Measurements from ENCODE around the gene UBP1.
"Not testable (repeated sequence)": the region's sequence is repeated elsewhere in the genome, so short reads cannot be mapped to it uniquely, and the experiment has no call there.

The UBP1 gene

GRCh38 chr3:33433843-33434242 is 6.4 kb downstream of the UBP1 start:
- no peak for DNase-seq

DNA sequence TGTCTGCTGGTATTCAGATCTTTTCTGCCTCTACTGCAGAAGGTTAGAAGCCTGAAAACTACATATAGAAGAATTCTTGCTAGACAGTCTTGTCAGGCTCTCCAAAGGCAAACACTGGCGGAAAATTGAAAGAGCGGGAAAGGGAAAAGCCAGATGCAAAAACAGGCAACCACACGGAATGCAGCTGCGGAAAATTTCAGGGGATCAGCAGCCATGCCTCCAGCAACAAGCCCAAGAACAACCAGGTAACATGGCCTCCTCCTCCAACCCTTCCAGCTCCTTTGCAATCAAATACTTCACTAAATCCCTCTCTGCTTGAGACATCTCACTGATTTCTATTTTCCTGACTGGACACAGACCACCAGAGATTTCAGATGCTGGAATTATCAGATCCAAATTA is 9.6 kb downstream of the UBP1 start:
- DNase-seq, result no peak

DNA sequence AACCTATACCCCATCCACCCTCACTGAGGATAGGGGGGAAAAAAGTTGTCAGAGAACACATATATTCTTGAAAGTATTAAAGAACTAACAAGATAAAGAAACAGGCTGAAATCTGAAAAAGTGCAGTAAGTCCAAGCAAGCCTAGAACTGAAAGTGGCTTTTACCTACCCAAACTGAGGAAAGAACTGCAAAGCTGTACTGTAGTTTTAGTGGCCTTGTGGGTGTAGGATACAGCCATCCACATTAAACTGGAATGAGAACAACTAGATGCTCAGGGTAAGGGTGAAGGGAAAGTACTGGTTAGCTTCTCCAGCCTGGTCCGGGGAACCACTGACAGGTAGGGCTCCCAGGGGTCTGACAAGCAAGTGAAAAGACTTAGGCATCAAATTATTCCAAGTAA is 10.1 kb downstream of the UBP1 start:
- DNase-seq, result no peak

DNA sequence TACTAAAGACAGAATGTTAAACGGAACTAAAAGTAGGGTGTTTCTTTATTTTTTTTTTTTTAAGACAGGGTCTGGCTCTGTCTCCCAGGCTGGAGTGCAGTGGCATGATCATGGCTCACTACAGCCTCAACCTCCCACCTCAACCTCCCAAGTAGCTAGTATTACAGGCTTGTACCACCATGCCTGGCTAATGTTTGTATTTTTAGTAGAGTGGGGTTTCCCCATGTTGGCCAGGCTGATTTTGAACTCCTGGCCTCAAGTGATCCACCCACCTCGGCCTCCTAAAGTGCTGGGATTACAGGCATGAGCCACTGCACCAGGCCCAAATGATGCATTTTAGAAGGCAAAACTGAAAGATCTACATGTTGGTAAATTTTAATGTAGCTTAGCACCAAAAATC is 10.9 kb downstream of the UBP1 start:
- not testable (repeated sequence) for DNase-seq

GRCh38 chr3:33428734-33429133 is 11.5 kb downstream of the UBP1 start:
- DNase-seq, result no peak

DNA sequence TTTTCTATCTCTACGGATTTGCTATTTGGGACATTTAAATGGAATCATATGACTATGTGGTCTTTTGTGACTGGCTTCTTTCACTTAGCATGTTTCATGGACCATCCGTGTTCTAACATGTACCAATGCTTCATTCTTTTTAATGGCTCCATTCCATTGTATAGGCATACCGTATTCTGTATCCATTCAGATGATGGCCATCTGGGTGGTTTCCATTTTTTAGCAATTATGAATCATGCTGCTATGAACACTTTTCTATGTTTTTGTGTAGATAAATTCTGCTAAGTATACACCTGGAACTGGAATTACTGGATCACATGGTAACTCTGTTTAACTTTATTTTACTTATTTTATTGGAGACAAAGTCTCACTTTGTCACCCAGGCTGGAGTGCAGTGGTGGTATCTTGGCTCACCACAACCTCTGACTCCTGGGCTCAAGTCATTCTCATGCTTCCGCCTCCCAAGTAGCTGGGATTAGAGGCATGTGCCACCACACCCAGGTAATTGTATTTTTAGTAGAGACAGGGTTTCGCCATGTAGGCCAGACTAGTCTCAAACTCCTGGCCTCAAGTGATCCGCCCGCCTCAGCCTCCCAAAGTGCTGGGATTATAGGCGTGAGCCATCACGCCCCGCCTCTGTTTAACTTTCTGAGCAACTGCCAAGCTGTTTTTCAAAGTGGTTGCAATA is 13.4 kb downstream of the UBP1 start:
- DNase-seq, result no peak

- DNase-seq, result no peak
Observed at GRCh38 chr3:33426068-33426467, 14.1 kb downstream of the UBP1 start.

- DNase-seq, result no peak
Observed at GRCh38 chr3:33425453-33425852, 14.8 kb downstream of the UBP1 start.

DNA sequence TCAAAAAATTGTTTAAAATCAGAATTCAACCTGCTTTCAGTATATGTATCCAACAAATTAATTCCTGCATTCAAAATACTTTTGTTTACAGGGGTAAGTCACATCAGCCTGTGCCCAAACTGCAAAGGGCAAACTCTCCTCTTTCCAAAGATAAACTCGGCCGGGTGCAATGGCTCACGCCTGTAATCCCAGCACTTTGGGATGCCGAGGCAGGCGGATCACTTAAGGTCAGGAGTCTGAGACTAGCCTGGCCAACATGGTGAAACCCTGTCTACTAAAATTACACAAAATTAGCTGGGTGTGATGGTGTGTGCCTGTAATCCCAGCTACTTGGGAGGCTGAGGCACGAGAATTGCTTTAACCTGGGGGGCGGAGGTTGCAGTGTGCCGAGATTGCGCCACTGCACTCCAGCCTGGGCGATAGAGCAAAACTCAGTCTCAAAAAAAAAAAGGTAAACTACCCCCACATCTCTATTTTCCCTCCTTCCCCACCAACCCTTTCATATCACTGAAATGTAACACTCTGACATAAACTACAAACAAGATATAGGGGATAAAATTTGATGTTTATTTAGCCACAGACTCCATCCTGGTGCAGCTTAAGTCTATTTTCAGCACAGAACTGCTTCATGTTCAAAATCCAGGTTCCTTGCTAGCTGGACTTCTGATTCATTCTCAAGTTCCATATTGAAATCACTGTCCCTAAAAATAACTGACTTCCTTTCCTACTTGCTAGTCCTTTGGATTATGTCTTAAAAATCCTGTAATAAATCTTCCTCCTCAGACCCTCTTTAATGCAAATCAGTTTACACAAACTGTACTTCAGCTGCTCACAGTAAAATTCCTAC is 15.4 kb downstream of the UBP1 start:
- DNase-seq, result no peak

DNA sequence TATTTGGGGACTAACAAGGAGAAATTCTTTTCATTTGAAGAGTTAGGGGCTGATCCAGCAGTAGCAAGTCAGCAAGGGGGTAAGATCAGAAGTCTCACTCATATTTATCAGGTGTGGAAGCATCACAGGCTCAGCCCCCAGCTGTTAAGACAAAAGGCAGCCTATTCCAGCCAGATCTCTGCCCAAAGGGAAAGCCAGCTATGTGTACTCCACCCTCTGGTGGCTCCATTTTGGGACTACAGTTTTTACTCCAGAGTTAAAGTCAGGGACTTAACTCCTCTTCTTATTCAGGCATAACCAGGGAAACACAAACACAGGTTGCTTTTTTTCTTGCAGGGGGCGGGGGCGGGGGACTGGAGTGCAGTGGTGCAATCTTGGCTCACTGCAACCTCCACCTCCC is 19.2 kb downstream of the UBP1 start:
- no peak for DNase-seq

DNA sequence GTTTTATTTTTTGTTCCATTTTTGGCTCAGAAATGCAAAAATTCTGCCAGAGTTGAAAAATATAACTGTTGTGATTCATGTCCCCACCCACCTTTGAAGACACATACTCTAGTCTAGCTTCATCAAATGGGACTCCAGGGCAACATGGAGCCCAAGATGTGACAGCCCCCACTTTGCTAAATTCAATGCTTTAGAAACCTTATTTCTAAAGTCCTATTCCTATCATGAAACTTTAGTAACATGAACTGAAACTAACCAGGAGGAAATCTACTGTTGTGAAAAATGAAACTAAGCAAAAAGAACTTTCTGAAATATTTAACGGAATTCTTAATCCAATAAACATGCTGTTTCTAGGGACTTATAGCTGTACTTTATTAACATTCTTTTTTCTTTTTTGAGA is 20.3 kb downstream of the UBP1 start:
- no peak for DNase-seq

- no peak for DNase-seq
Observed at GRCh38 chr3:33417066-33417673, 23.0 kb downstream of the UBP1 start.

GRCh38 chr3:33410816-33411215 is 29.4 kb downstream of the UBP1 start:
- not testable (repeated sequence) for DNase-seq

DNA sequence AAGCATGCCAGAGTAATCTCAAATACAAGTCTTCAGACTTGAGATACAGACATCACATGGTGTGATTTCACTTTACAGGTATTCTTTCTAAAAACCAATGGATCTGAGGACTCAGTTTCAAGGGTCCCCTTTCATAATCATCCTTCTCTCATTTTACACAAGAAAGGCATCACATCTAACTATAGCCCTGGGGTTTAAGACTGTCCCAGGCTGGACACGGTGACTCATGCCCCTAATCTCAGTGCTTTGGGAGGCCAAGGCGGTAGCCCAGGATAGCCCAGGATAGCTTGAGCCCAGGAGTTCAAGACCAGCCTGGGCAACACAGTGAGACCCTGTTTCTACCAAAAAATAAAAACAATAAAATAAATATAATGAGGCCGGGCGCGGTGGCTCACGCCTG is 36.4 kb downstream of the UBP1 start:
- no peak for DNase-seq

DNA sequence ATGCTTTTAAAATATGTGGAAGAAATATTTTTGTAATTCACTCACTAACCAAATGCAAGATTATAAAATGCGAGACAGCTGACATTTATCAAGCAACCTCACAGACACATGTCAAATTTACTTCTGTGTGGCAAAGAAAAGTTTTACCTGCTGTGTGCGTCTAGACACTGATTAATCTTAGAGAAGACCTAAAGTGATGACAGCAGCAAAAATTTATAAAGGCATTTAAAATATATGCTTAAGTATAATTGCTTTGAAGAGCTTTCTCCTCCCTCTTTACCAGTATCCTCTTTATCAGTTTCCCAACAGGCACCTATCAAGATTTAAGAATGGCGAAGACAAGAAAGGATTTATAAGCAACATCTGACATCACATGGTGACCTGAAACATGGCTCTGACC is 37.3 kb downstream of the UBP1 start:
- no peak for DNase-seq

DNA sequence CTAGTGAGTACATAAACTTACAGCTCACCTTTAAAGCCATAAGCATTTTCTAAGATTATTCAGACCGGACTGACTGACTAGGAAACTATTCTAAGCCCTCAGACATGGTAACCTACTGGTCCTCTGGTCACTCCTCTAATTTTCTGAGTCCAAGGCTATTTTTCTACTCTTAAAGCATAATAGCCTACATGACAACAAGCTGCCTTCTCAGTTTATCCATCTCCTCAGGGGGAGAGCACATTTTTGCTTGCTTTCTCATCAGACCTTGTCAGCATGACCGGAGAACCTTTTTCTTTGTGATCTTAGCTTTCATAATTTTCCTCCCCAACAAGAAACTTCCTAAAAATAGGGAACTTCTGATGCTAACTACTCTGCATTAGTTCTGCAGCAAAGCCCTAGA is 38.4 kb downstream of the UBP1 start:
- DNase-seq, result no peak

- no peak for DNase-seq
Observed at GRCh38 chr3:33398410-33398809, 41.8 kb downstream of the UBP1 start.

- no peak for DNase-seq
Observed at GRCh38 chr3:33395900-33396299, 44.3 kb downstream of the UBP1 start.

- no peak for DNase-seq
Observed at GRCh38 chr3:33394403-33395054, 45.7 kb downstream of the UBP1 start.

DNA sequence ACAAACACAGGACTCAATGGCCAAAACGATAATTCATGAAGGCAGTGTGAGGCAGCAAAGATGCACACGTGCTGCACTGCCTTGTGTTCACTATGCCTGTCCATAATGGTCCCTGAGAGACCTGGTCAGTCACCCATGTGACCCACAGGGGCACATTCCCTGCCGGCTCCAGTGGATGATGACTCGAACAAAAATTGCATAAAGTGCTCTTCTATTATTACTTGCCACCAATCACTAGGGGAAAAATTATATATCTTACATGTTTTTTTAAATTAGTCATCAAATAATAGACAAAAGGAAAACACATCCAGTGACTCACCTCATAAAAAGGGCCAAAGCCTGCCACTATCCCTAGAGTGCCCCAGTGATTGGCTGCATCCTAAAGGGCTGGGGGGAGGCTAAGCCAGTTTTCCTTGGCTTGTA is 47.5 kb downstream of the UBP1 start:
- DNase-seq, result no peak

GRCh38 chr3:33392144-33392543 is 48.1 kb downstream of the UBP1 start:
- no peak for DNase-seq

DNA sequence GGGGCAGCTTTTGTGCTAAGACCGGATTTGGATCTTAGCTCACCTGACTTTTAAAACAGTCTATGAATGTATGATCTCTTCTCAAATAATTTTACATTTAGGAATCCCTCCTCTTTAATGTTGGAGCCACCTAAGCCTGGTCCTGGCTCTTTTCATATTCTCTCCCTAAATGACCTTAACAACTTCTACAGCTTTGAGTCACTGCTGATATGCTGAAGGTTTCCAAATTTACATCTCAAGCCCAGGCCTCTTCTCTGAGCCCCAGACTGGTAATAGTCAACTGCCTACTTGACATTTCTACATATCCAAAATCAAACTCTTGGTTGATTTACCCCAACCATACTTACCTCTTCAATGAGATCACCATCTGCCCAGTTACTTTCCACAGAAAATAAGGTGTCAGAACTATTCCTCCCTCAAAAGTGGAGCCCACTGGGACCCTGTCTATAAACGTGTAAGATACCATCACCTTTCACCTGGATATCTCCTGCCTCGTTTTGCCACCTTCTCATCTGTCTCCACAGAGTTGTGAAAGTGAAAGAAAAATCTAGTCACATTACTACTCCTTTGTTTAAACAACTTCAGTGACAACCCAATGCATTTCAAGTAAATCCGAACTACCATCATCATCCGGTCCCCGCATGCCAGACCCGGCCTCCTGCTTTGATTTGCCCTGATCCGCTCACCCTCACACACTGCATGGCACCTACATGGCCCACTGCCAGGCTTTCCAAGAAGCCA is 48.8 kb downstream of the UBP1 start:
- DNase-seq, result no peak

- no peak for DNase-seq
Observed at GRCh38 chr3:33389908-33390307, 50.3 kb downstream of the UBP1 start.
